IMR-90 (cell line): Measurements from ENCODE around the gene TCHP. TPM values are rescaled to one million over a fixed set of nuclear protein-coding genes. Genes with fewer than 3 reads are reported as not detected.

Source experiments
- ATAC-seq: fragments of 200-7000 bp; cut with Tn5 transposase; 2 replicates; pipeline ENCODE4 v1.9.1; 2020; ENCODE audit warnings: low read depth, mild to moderate bottlenecking, moderate library complexity
- BruUV-seq: library from RNA; stranded (reverse); fragments of 400-500 nt; replicated peaks from 2 replicates; lab custom pipeline; 2021; lab: Mats Ljungman, UMichigan
- CTCF ChIA-PET: fragments of 300-600 bp; formaldehyde crosslinking; extraction: SDS; loops from one replicate; lab custom pipeline; 2021; ENCODE audit warnings: antibody characterized with exemption; lab: Yijun Ruan, JAX
- POLR2A ChIA-PET: fragments of 300-600 bp; sonication (Branson Sonifier 250); formaldehyde crosslinking; loops from one replicate; lab custom pipeline; 2022; ENCODE audit warnings: antibody characterized with exemption; ENCODE audit not compliant: unreplicated experiment; lab: Charles Lee
- DNase-seq: peaks from one replicate; pipeline ENCODE4 v3.0.0; 2013
- H2AFZ ChIP-seq: replicated peaks from 2 replicates; pipeline ENCODE3; 2013; ENCODE audit warnings: low read length, mild to moderate bottlenecking; ENCODE audit not compliant: poor library complexity
- H2AK5ac ChIP-seq: 2 replicates; pipeline ENCODE4 v1.6.1; 2013; ENCODE audit warnings: low read depth, low read length, inconsistent platforms
- H2AK9ac ChIP-seq: replicated peaks from 2 replicates; pipeline ENCODE3; 2013; ENCODE audit warnings: mild to moderate bottlenecking, low read depth, low read length, moderate library complexity; ENCODE audit not compliant: poor library complexity
- H2BK120ac ChIP-seq: 2 replicates; pipeline ENCODE4 v1.6.1; 2013; ENCODE audit warnings: low read depth, low read length, inconsistent platforms
- H2BK15ac ChIP-seq: 3 replicates; pipeline ENCODE4 v1.6.1; 2013; ENCODE audit warnings: low read depth, low read length, inconsistent platforms
- H2BK20ac ChIP-seq: 2 replicates; pipeline ENCODE4 v1.6.1; 2013; ENCODE audit warnings: low read depth, mild to moderate bottlenecking, inconsistent platforms, low read length, moderate library complexity
- H2BK5ac ChIP-seq: 2 replicates; pipeline ENCODE4 v1.6.1; 2013; ENCODE audit warnings: mild to moderate bottlenecking, low read depth, low read length, inconsistent platforms; ENCODE audit not compliant: poor library complexity, severe bottlenecking
- H3K14ac ChIP-seq: replicated peaks from 2 replicates; pipeline ENCODE4 v1.6.1; 2013; ENCODE audit warnings: low read depth, low read length, inconsistent platforms
- H3K18ac ChIP-seq: 2 replicates; pipeline ENCODE4 v1.6.1; 2013; ENCODE audit warnings: low read depth, low read length, control low read depth
- H3K23ac ChIP-seq: 2 replicates; pipeline ENCODE4 v1.6.1; 2013; ENCODE audit warnings: low read depth, low read length, inconsistent platforms
- H3K27ac ChIP-seq: 2 replicates; pipeline ENCODE4 v1.5.1; 2013; ENCODE audit warnings: mild to moderate bottlenecking, control low read depth, low read length; ENCODE audit not compliant: insufficient read depth
- H3K27me3 ChIP-seq: 2 replicates; pipeline ENCODE4 v1.6.1; 2013; ENCODE audit warnings: low read length; ENCODE audit not compliant: control insufficient read depth, insufficient read depth
- H3K36me3 ChIP-seq: 2 replicates; pipeline ENCODE4 v1.6.1; 2013; ENCODE audit warnings: low read length, mixed read lengths; ENCODE audit not compliant: control insufficient read depth, insufficient read depth
- H3K4ac ChIP-seq: 2 replicates; pipeline ENCODE4 v1.6.1; 2013; ENCODE audit warnings: low read depth, low read length, inconsistent platforms
- H3K4me1 ChIP-seq: 2 replicates; pipeline ENCODE4 v1.6.1; 2013; ENCODE audit warnings: low read length, mixed read lengths; ENCODE audit not compliant: control insufficient read depth, insufficient read depth
- H3K4me2 ChIP-seq: 2 replicates; pipeline ENCODE4 v1.6.1; 2013; ENCODE audit warnings: low read depth, mild to moderate bottlenecking, control low read depth, low read length, moderate library complexity
- H3K4me3 ChIP-seq: 2 replicates; pipeline ENCODE4 v1.5.1; 2013; ENCODE audit warnings: low read depth, mild to moderate bottlenecking, control low read depth, low read length, moderate library complexity; ENCODE audit not compliant: insufficient read depth
- H3K56ac ChIP-seq: 2 replicates; pipeline ENCODE4 v1.6.1; 2013; ENCODE audit warnings: low read length, inconsistent platforms; ENCODE audit not compliant: insufficient read depth; ENCODE audit errors: extremely low read depth
- H3K79me1 ChIP-seq, 2 experiments: 2 replicates each; pipeline ENCODE4 v1.6.1; 2013; ENCODE audit warnings: low read length in 2 of 2, inconsistent platforms in 1 of 2, low read depth in 1 of 2
- H3K9ac ChIP-seq: 2 replicates; pipeline ENCODE4 v1.6.1; 2013; ENCODE audit warnings: low read depth, low read length, control low read depth
- H3K9me1 ChIP-seq: 2 replicates; pipeline ENCODE4 v1.6.1; 2013; ENCODE audit warnings: low read length, inconsistent platforms; ENCODE audit not compliant: insufficient read depth
- H3K9me3 ChIP-seq: 2 replicates; pipeline ENCODE4 v1.6.1; 2013; ENCODE audit warnings: low read length; ENCODE audit not compliant: control insufficient read depth, insufficient read depth
- H4K20me1 ChIP-seq: 2 replicates; pipeline ENCODE4 v1.6.1; 2013; ENCODE audit warnings: low read length, inconsistent platforms; ENCODE audit not compliant: insufficient read depth
- H4K5ac ChIP-seq: 2 replicates; pipeline ENCODE4 v1.6.1; 2013; ENCODE audit warnings: mild to moderate bottlenecking, low read depth, low read length, control low read depth
- H4K8ac ChIP-seq, 2 experiments: 2 replicates each; pipeline ENCODE4 v1.6.1; 2013; ENCODE audit warnings: low read depth in 2 of 2, low read length in 2 of 2, control low read depth in 1 of 2, inconsistent platforms in 1 of 2
- H4K91ac ChIP-seq: 2 replicates; pipeline ENCODE4 v1.6.1; 2013; ENCODE audit warnings: low read depth, low read length, inconsistent platforms; ENCODE audit not compliant: insufficient read depth
- CEBPB ChIP-seq: IDR thresholded peaks from 2 replicates; pipeline ENCODE4 v1.6.1; 2012; ENCODE audit warnings: low read depth, low read length, improper control_type of control experiment
- CTCF ChIP-seq: conservative IDR thresholded peaks from 2 replicates; pipeline ENCODE4 v1.5.1; 2012; ENCODE audit warnings: mild to moderate bottlenecking, low read depth, low read length, improper control_type of control experiment
- FOS ChIP-seq: fragments of 150-350 bp; IDR thresholded peaks from 2 replicates; pipeline ENCODE4 v1.6.1; 2016; ENCODE audit warnings: low read depth, low read length
- MXI1 ChIP-seq: IDR thresholded peaks from 2 replicates; pipeline ENCODE4 v1.6.1; 2012; ENCODE audit warnings: low read depth, mild to moderate bottlenecking, low read length, moderate library complexity, borderline replicate concordance
- POLR2A ChIP-seq: IDR thresholded peaks from 2 replicates; pipeline ENCODE4 v1.6.1; 2012; ENCODE audit warnings: mild to moderate bottlenecking, low read depth, low read length
- RFX5 ChIP-seq: IDR thresholded peaks from 2 replicates; pipeline ENCODE4 v1.8.0; 2012; ENCODE audit warnings: low read depth, mild to moderate bottlenecking, low read length, moderate library complexity
- WGBS, 2 experiments: methylation state at CpG; one replicate each; pipeline versions ENCODE4 v1.1.5 to v1.1.7; 2013; ENCODE audit warnings: missing lambda C conversion rate in 2 of 2; ENCODE audit not compliant: insufficient read length in 1 of 2; ENCODE audit errors: extremely low coverage in 2 of 2; 5-methylcytosine and 5-hydroxymethylcytosine counted together
- dilution Hi-C: fragments of 300-500 bp; cut with HindIII; formaldehyde crosslinking; loops from one replicate; pipeline ENCODE4 v1.14.3; 2018; ENCODE audit warnings: low sequenced_read_pairs; ENCODE audit not compliant: unreplicated experiment
- in situ Hi-C: fragments of 300-500 bp; cut with MboI; formaldehyde crosslinking; loops from 3 replicates; pipeline ENCODE4 v1.14.3; 2019; ENCODE audit warnings: low sequenced_read_pairs, inconsistent platforms, mixed read lengths
- intact Hi-C: fragments of 100-400 bp; cut with micrococcal nuclease; formaldehyde crosslinking; loops from 2 replicates; pipeline ENCODE4 v1.10.0; 2022
- polyA plus RNA-seq, 3 experiments: library from polyadenylated mRNA; depleted of rRNA; stranded (reverse); fragments of >200 nt; gene quantifications; 2 replicates each; pipeline ENCODE4 v1.2.3, GENCODE V29; 2012; ENCODE audit warnings: low replicate concordance in 1 of 3
- total RNA-seq: library from RNA; depleted of rRNA; stranded (reverse); fragments of >200 nt; gene quantifications from 2 replicates; pipeline ENCODE4 v1.2.3, GENCODE V29; 2012

The TCHP gene
- total and polyA plus RNA-seq, 2 of the 4 experiments (the other 2 are of a cell fraction) = 6.1 to 13.4 TPM

GRCh38 chr12:109963743-109964429 lies 63.8 kb downstream of the TCHP start:
- WGBS, 2 experiments = 100% methylated on average over 1 of the region's 4 CpGs; no CpG with 5 or more reads in 1 of the 2 experiments
- Histone ChIP-seq H2AFZ (no peak overlapping the region), H4K91ac (no peak overlapping the region), H3K4me2 (no peak overlapping the region), H3K4me3 (no peak overlapping the region), H4K8ac (no peak overlapping the region), H3K9ac (no peak overlapping the region), H3K27me3 (no peaks in the 10 kb centered on the region), H3K36me3 (peaks cover 39% of the 10 kb centered on the region), H2BK20ac (no peak overlapping the region), H2AK5ac (no peak overlapping the region), H4K20me1 (no peaks in the 10 kb centered on the region), H3K9me3 (no peaks in the 10 kb centered on the region), H2BK120ac (no peak overlapping the region), H3K79me1 (peaks cover 9 to 30% of the 10 kb centered on the region in 2 experiments; a peak in 3 of 4 replicates), H3K14ac (no peak overlapping the region), H3K9me1 (peaks cover 10% of the 10 kb centered on the region), H2AK9ac (no peak overlapping the region), H4K5ac (no peak overlapping the region), H3K23ac (no peak overlapping the region), H3K18ac (no peak overlapping the region), H3K56ac (no peak overlapping the region), H3K4ac (no peak overlapping the region), H3K4me1 (0 out of 2 replicates have a peak, but pooled peaks cover 1% of the 10 kb centered on the region), H2BK15ac (no peak overlapping the region), H3K27ac (no peak overlapping the region), H2BK5ac (no peak overlapping the region)
- POLR2A ChIA-PET = interaction anchor here (0.5 kb wide), 1 partner anchor 23 kb away, joined by 3 read pairs; no protein-coding TSS in a partner anchor
- TF ChIP-seq CEBPB (no peak), CTCF (no peak), POLR2A (no peak), FOS (no peak), MXI1 (0 out of 2 replicates have a peak, but pooled peaks have one; percentile 46), RFX5 (no peak)
- in situ Hi-C loops (no loop called here), intact Hi-C loops (no loop called here), dilution Hi-C loops (no loop called here)
- CTCF ChIA-PET = no interaction called here
- DNase-seq (peak; percentile 73), ATAC-seq (peak; percentile 86)
- no TSS peak for BruUV-seq
